Measurements from ENCODE around the gene ANKS1B.
"Not testable (repeated sequence)": the region's sequence is repeated elsewhere in the genome, so short reads cannot be mapped to it uniquely, and the experiment has no call there.

Gene ANKS1B

DNA sequence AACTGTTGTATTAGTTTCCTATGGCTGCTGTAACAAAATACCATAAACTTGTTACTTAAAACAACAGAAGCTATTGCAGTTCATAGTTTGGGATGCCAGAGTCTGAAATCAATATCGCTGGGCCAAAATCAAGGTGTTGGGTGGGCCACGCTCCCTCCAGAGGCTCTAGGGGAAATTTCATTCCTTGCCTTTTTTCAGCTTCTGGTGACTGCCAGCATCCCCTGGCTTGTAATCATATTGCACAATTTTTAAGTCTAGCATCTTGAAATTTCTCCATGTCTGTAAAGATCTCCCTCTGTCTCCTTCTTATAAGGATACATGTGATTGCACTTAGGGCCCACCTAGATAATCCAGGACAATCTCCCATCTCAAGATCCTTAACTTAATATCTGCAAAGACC, 386.0 kb downstream of the ANKS1B start (continued):
- TF ChIP-seq ZBTB44 (tag by site-specific recombination; IDR thresholded peaks at IDR 0.05) (no peak), ZNF394 (tag by site-specific recombination; IDR thresholded peaks at IDR 0.05; ENCODE audit: borderline replicate concordance) (no peak), ZNF747 (tag by site-specific recombination; IDR thresholded peaks at IDR 0.05) (no peak), PRDM4 (tag by site-specific recombination; IDR thresholded peaks at IDR 0.05) (no peak)
- TF ChIP-seq, protein P1, sequence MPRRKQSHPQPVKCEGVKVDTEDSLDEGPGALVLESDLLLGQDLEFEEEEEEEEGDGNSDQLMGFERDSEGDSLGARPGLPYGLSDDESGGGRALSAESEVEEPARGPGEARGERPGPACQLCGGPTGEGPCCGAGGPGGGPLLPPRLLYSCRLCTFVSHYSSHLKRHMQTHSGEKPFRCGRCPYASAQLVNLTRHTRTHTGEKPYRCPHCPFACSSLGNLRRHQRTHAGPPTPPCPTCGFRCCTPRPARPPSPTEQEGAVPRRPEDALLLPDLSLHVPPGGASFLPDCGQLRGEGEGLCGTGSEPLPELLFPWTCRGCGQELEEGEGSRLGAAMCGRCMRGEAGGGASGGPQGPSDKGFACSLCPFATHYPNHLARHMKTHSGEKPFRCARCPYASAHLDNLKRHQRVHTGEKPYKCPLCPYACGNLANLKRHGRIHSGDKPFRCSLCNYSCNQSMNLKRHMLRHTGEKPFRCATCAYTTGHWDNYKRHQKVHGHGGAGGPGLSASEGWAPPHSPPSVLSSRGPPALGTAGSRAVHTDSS (tag by site-specific recombination; IDR thresholded peaks at IDR 0.05): no peak

DNA sequence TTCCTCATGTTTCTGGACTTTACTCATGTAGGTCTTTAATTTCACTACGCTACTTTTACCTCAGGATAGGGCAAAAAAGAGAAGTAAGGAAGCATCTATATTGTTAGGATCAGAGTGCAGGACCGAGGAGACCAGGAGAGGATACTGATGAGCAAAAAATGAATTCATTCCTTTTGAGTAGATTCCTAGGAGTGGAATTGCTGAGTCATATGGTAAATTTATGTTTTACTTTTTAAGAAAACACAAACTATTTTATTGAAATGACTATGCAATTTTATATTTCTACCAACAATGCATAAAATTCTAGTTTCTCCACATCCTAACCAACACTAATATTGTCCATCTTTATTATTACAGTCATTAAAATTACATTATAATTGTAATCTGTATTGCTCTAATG, 388.0 kb downstream of the ANKS1B start:
- Histone ChIP-seq H3K27ac (ENCODE audit: extremely low read depth, low read depth, low read length) (no peak overlapping the region), H3K9me3 (ENCODE audit: control insufficient read depth, insufficient read depth, low read depth, low read length) (no peaks in the 10 kb centered on the region), H3K4me1 (ENCODE audit: control insufficient read depth, insufficient read depth, low read length) (no peaks in the 10 kb centered on the region), H3K4me3 (ENCODE audit: low read depth, low read length) (no peak overlapping the region), H3K36me3 (ENCODE audit: control insufficient read depth in 2 of 2, insufficient read depth in 1 of 2, low read length in 2 of 2) (no peaks in the 10 kb centered on the region)
- POLR2A ChIA-PET: no interaction called here
- CTCF ChIA-PET: no interaction called here
- TF ChIP-seq ZNF221 (tag by site-specific recombination; IDR thresholded peaks at IDR 0.05; ENCODE audit: borderline replicate concordance): no peak
- TF ChIP-seq SCRT2 (tag by site-specific recombination; IDR thresholded peaks at IDR 0.05): no peak
- TF ChIP-seq, protein P2, sequence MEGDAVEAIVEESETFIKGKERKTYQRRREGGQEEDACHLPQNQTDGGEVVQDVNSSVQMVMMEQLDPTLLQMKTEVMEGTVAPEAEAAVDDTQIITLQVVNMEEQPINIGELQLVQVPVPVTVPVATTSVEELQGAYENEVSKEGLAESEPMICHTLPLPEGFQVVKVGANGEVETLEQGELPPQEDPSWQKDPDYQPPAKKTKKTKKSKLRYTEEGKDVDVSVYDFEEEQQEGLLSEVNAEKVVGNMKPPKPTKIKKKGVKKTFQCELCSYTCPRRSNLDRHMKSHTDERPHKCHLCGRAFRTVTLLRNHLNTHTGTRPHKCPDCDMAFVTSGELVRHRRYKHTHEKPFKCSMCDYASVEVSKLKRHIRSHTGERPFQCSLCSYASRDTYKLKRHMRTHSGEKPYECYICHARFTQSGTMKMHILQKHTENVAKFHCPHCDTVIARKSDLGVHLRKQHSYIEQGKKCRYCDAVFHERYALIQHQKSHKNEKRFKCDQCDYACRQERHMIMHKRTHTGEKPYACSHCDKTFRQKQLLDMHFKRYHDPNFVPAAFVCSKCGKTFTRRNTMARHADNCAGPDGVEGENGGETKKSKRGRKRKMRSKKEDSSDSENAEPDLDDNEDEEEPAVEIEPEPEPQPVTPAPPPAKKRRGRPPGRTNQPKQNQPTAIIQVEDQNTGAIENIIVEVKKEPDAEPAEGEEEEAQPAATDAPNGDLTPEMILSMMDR (tag by site-specific recombination; IDR thresholded peaks at IDR 0.05): no peak
- TF ChIP-seq ZNF214 (tag by site-specific recombination; IDR thresholded peaks at IDR 0.05; ENCODE audit: borderline replicate concordance): no peak
- no peak for TF ChIP-seq ZBTB7A (tag by site-specific recombination; IDR thresholded peaks at IDR 0.05; ENCODE audit: low read depth)
- no peak for TF ChIP-seq ZNF302 (tag by site-specific recombination; IDR thresholded peaks at IDR 0.05; ENCODE audit: low read depth)
- no peak for TF ChIP-seq ZNF174 (tag by site-specific recombination; IDR thresholded peaks at IDR 0.05)
- TF ChIP-seq MZF1 (tag by site-specific recombination; IDR thresholded peaks at IDR 0.05; ENCODE audit: borderline replicate concordance): no peak
- TF ChIP-seq ZNF239 (tag by site-specific recombination; IDR thresholded peaks at IDR 0.05): no peak
- TF ChIP-seq SCRT1 (tag by site-specific recombination; IDR thresholded peaks at IDR 0.05; ENCODE audit: borderline replicate concordance): no peak
- no peak for TF ChIP-seq ZNF37A (tag by site-specific recombination; IDR thresholded peaks at IDR 0.05)

DNA sequence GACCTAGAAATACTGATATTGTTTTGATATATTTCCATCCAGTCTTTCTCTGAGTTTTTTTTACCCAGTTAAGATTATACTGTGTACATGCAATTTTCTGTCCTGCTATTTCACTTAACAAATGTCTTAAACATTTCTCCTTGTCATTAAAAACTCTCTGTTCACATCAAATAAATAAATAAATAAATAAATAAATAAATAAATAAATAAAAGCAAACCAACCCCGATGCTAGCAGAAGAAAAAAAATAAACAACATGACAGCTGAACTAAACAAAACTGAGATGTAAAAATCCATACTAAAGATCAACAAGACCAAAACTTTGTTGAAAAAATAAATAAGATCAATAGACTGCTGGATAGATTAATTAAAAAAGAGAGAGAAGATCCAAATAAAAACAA, 407.6 kb downstream of the ANKS1B start:
- CTCF ChIA-PET; POLR2A ChIA-PET; H3K4me3 ChIP-seq (ENCODE audit: low read depth, low read length); H3K9me3 ChIP-seq (ENCODE audit: control insufficient read depth, insufficient read depth, low read depth, low read length); H3K4me1 ChIP-seq (ENCODE audit: control insufficient read depth, insufficient read depth, low read length); H3K27ac ChIP-seq (ENCODE audit: extremely low read depth, low read depth, low read length); H3K36me3 ChIP-seq (ENCODE audit: control insufficient read depth in 2 of 2, insufficient read depth in 1 of 2, low read length in 2 of 2): not testable (repeated sequence)
- TF ChIP-seq ZBTB1 (tag by site-specific recombination; IDR thresholded peaks at IDR 0.05): 0 out of 2 replicates have a peak, but pooled peaks have one; percentile 45
- TF ChIP-seq ZNF138 (tag by site-specific recombination; IDR thresholded peaks at IDR 0.05; ENCODE audit: borderline replicate concordance): 0 out of 2 replicates have a peak, but pooled peaks have one; percentile 32
- TF ChIP-seq AEBP2 (tag by site-specific recombination; IDR thresholded peaks at IDR 0.05; ENCODE audit: borderline replicate concordance): peak; percentile 50; the same call in 1 of the 2 replicates
- peak; percentile 96 for TF ChIP-seq ZNF202 (tag by site-specific recombination; IDR thresholded peaks at IDR 0.05; ENCODE audit: borderline replicate concordance)
- 0 out of 2 replicates have a peak, but pooled peaks have one; percentile 51 for TF ChIP-seq ZBTB8A (tag by site-specific recombination; IDR thresholded peaks at IDR 0.05)
- peak; percentile 87 for TF ChIP-seq ZNF140 (tag by site-specific recombination; IDR thresholded peaks at IDR 0.05)
- peak; percentile 69; the same call in 1 of the 2 replicates for TF ChIP-seq ZNF791 (tag by site-specific recombination; IDR thresholded peaks at IDR 0.05)
- TF ChIP-seq ZNF555 (tag by site-specific recombination; conservative IDR thresholded peaks at IDR 0.05): peak; percentile 87

Measured in HEK293 (cell line).